K562 (cell line): ENCODE data around the gene HOXB1.

ENCODE experiments used
- CLOCK ChIP-seq: fragments of 250-450 bp; sonication (Bioruptor Pico); IDR thresholded peaks from 2 replicates; pipeline ENCODE4 v1.4.0; 2020; ENCODE audit warnings: mild to moderate bottlenecking, moderate library complexity, borderline replicate concordance
- CTCF ChIP-seq, 3 experiments: IDR thresholded peaks in 2 of 3; conservative IDR thresholded peaks in 1 of 3; 2 replicates each; pipeline ENCODE4 v1.5.1; 2011 to 2012; ENCODE audit warnings: low read length in 3 of 3, mild to moderate bottlenecking in 3 of 3, control low read depth in 2 of 3, improper control_type of control experiment in 1 of 3, inconsistent platforms in 1 of 3, low read depth in 1 of 3, mixed read lengths in 1 of 3, moderate library complexity in 1 of 3; ENCODE audit not compliant: insufficient read depth in 2 of 3
- ELF4 ChIP-seq: fragments of 450-650 bp; formaldehyde crosslinking; IDR thresholded peaks from 2 replicates; pipeline ENCODE4 v1.4.0; 2022; ENCODE audit warnings: missing genetic modification characterization
- FOXP4 ChIP-seq: sonication (generic); formaldehyde crosslinking; IDR thresholded peaks from 2 replicates; pipeline ENCODE4 v1.8.0; 2022; ENCODE audit warnings: mild to moderate bottlenecking, missing genetic modification reagents, borderline replicate concordance
- KDM1A ChIP-seq, 2 experiments: fragments of 450-650 bp; IDR thresholded peaks; 2 replicates each; pipeline ENCODE4 v1.6.1; 2016; ENCODE audit warnings: mild to moderate bottlenecking in 2 of 2
- MITF ChIP-seq: IDR thresholded peaks from 2 replicates; pipeline ENCODE4 v1.6.1; 2014; ENCODE audit warnings: antibody characterized with exemption
- MTA1 ChIP-seq: fragments of 450-650 bp; IDR thresholded peaks from 2 replicates; pipeline ENCODE4 v1.6.1; 2017; ENCODE audit warnings: borderline replicate concordance
- POLR2A ChIP-seq: fragments of 450-650 bp; conservative IDR thresholded peaks from 2 replicates; pipeline ENCODE4 v1.6.1; 2016
- SRF ChIP-seq, 2 experiments: fragments of 250-450, 450-650 bp in 1 of 2; sonication (Bioruptor Pico) in 1 of 2; sonication (generic) in 1 of 2; formaldehyde crosslinking; IDR thresholded peaks; 2 replicates each; pipeline versions ENCODE4 v1.5.0 to v1.5.1; 2020 to 2022; ENCODE audit warnings: mild to moderate bottlenecking in 1 of 2, missing genetic modification reagents in 1 of 2
- TAF7 ChIP-seq: fragments of 450-650 bp; IDR thresholded peaks from 2 replicates; pipeline ENCODE4 v1.6.1; 2016; ENCODE audit warnings: missing genetic modification characterization, missing compliant biosample characterization
- USF2 ChIP-seq: sonication (generic); formaldehyde crosslinking; IDR thresholded peaks from 2 replicates; pipeline ENCODE4 v1.5.0; 2020; ENCODE audit warnings: missing genetic modification reagents
- ZFP36 ChIP-seq: fragments of 150-350 bp; IDR thresholded peaks from 2 replicates; pipeline ENCODE4 v1.6.1; 2018; ENCODE audit warnings: low read length, low read depth; ENCODE audit not compliant: partially characterized antibody
- ZNF384 ChIP-seq: IDR thresholded peaks from 2 replicates; pipeline ENCODE4 v1.6.1; 2012; ENCODE audit warnings: low read depth, low read length, improper control_type of control experiment
- ZSCAN29 ChIP-seq: fragments of 450-650 bp; IDR thresholded peaks from 2 replicates; pipeline ENCODE4 v1.6.1; 2017

GRCh38 chr17:48552466-48553189 lies 21.8 kb upstream of the HOXB1 start:
- no peak for TF ChIP-seq USF2 (CRISPR knock-in tag)
- TF ChIP-seq FOXP4 (CRISPR knock-in tag) = no peak
- no peak for TF ChIP-seq TAF7
- TF ChIP-seq ZNF384 = no peak
- TF ChIP-seq SRF (CRISPR knock-in tag; IDR thresholded peaks at IDR 0.05) = no peak
- TF ChIP-seq POLR2A = no peak
- no peak for TF ChIP-seq CTCF (IDR thresholded peaks at IDR 0.05 in 2 of 3, conservative IDR thresholded peaks at IDR 0.05 in 1 of 3; ENCODE audit: insufficient read depth in 2 of 3, low read depth in 1 of 3, low read length in 3 of 3)
- TF ChIP-seq ZSCAN29 = no peak
- no peak for TF ChIP-seq KDM1A (IDR thresholded peaks at IDR 0.05)
- no peak for TF ChIP-seq CLOCK (CRISPR knock-in tag)
- no peak for TF ChIP-seq ELF4 (CRISPR knock-in tag)
- no peak for TF ChIP-seq ZFP36
- no peak for TF ChIP-seq MITF
- no peak for TF ChIP-seq MTA1
